ENCODE measurements around the gene IER5.

The IER5 gene

GRCh38 chr1:181135437-181135731, 46.9 kb downstream of the IER5 start:
- Mint-ChIP-seq H3K36me3 (peaks cover 5 to 12% of the 10 kb centered on the region in 2 donors), H3K27me3 (no peaks in the 10 kb centered on the region), H3K9me3 (no peaks in the 10 kb centered on the region), H3K4me3 (peak overlapping the region; percentile 82 to 90), H3K27ac (peak overlapping the region; percentile 99), H3K4me1 (peaks cover 64 to 99% of the 10 kb centered on the region in 2 donors)
- DNase-seq = no peak
- peak; percentile 29 for ATAC-seq (replicated peaks)

- Mint-ChIP-seq H3K4me3 (peak overlapping the region; percentile 82 to 90), H3K27ac (peak overlapping the region; percentile 99), H3K4me1 (peaks cover 65 to 99% of the 10 kb centered on the region in 2 donors), H3K27me3 (no peaks in the 10 kb centered on the region), H3K36me3 (peaks cover 5 to 12% of the 10 kb centered on the region in 2 donors), H3K9me3 (no peaks in the 10 kb centered on the region)
- DNase-seq (no peak), ATAC-seq (replicated peaks) (no peak)
These were observed 47.6 kb downstream of the IER5 start for GRCh38 chr1:181135815-181136737.

- H3K9me3 Mint-ChIP-seq = no peaks in the 10 kb centered on the region
- peak overlapping the region; percentile 6 to 46 for H3K4me3 Mint-ChIP-seq
- peaks cover 68 to 99% of the 10 kb centered on the region in 2 donors for H3K4me1 Mint-ChIP-seq
- no peak for DNase-seq
- no peaks in the 10 kb centered on the region for H3K27me3 Mint-ChIP-seq
- H3K27ac Mint-ChIP-seq = peak overlapping the region; percentile 37
- no peak for ATAC-seq (replicated peaks)
- peaks cover 5 to 12% of the 10 kb centered on the region in 2 donors for H3K36me3 Mint-ChIP-seq
These were observed 48.2 kb downstream of the IER5 start for GRCh38 chr1:181136738-181137122.

- H3K9me3 Mint-ChIP-seq = no peaks in the 10 kb centered on the region
- no peak for ATAC-seq (replicated peaks)
- peak overlapping the region; percentile 79 for H3K27ac Mint-ChIP-seq
- DNase-seq = no peak
- peaks cover 5 to 12% of the 10 kb centered on the region in 2 donors for H3K36me3 Mint-ChIP-seq
- H3K4me1 Mint-ChIP-seq = peaks cover 73 to 99% of the 10 kb centered on the region in 2 donors
- H3K27me3 Mint-ChIP-seq = no peaks in the 10 kb centered on the region
- peak overlapping the region in 1 of 2 donors; percentile 5 for H3K4me3 Mint-ChIP-seq
These were observed 48.8 kb downstream of the IER5 start for GRCh38 chr1:181137217-181137743.

GRCh38 chr1:181139631-181140061, 51.1 kb downstream of the IER5 start:
- H3K27ac Mint-ChIP-seq = peak overlapping the region; percentile 56
- H3K36me3 Mint-ChIP-seq = peaks cover 12 to 18% of the 10 kb centered on the region in 2 donors
- ATAC-seq (replicated peaks) (no peak), DNase-seq (no peak)
- H3K9me3 Mint-ChIP-seq = no peaks in the 10 kb centered on the region
- peaks cover 66 to 81% of the 10 kb centered on the region in 2 donors for H3K4me1 Mint-ChIP-seq
- H3K27me3 Mint-ChIP-seq = peaks cover 0 to 7% of the 10 kb centered on the region in 2 donors
- peak overlapping the region in 1 of 2 donors; percentile 49 for H3K4me3 Mint-ChIP-seq

- H3K27ac Mint-ChIP-seq = peak overlapping the region; percentile 83
- DNase-seq = no peak
- H3K9me3 Mint-ChIP-seq = no peaks in the 10 kb centered on the region
These were observed 51.9 kb downstream of the IER5 start for GRCh38 chr1:181140398-181140797.

GRCh38 chr1:181140891-181141290, 52.4 kb downstream of the IER5 start:
- H3K4me1 Mint-ChIP-seq = peaks cover 60 to 69% of the 10 kb centered on the region in 2 donors
- H3K4me3 Mint-ChIP-seq = peak overlapping the region; percentile 38 to 59
- H3K27ac Mint-ChIP-seq = peak overlapping the region; percentile 83
- no peak for DNase-seq
- peaks cover 0 to 7% of the 10 kb centered on the region in 2 donors for H3K27me3 Mint-ChIP-seq
- H3K36me3 Mint-ChIP-seq = peaks cover 15 to 25% of the 10 kb centered on the region in 2 donors
- ATAC-seq (replicated peaks) = peak; percentile 60 to 66
- no peaks in the 10 kb centered on the region for H3K9me3 Mint-ChIP-seq

More at GRCh38 chr1:181140398-181140797, 51.9 kb downstream of the IER5 start:
- Mint-ChIP-seq H3K4me3 (peak overlapping the region; percentile 38 to 59), H3K36me3 (peaks cover 11 to 20% of the 10 kb centered on the region in 2 donors), H3K4me1 (peaks cover 60 to 73% of the 10 kb centered on the region in 2 donors), H3K27me3 (peaks cover 0 to 7% of the 10 kb centered on the region in 2 donors)
- peak; percentile 27 to 44 for ATAC-seq (replicated peaks)

GRCh38 chr1:181141431-181141910, 53.0 kb downstream of the IER5 start:
- DNase-seq (no peak), ATAC-seq (replicated peaks) (peak; percentile 53 to 61)
- Mint-ChIP-seq H3K27ac (peak overlapping the region; percentile 75), H3K4me3 (peak overlapping the region; percentile 33 to 38), H3K9me3 (no peaks in the 10 kb centered on the region), H3K27me3 (peaks cover 0 to 7% of the 10 kb centered on the region in 2 donors), H3K4me1 (peaks cover 57 to 64% of the 10 kb centered on the region in 2 donors), H3K36me3 (peaks cover 18 to 24% of the 10 kb centered on the region in 2 donors)

Data from stimulated activated naive B cell treated with anti-CD40 and anti-IgM and Interleukin-4, amounts not matched to agents 10 μg/mL and 1 μg/mL and 100 μg/mL, for 72 hours (primary cell).